Colonic mucosa (tissue), 4 donors: ENCODE data around the gene LTN1. TPM values are rescaled to one million over a fixed set of nuclear protein-coding genes. Genes with fewer than 3 reads are reported as not detected.

Experiments used
- DNase-seq: peaks from one replicate; pipeline ENCODE4 v3.0.0-alpha.2; 2020
- H3K27ac ChIP-seq: fragments of 200-600 bp; one replicate; pipeline ENCODE4 v1.8.0; 2021
- H3K27me3 ChIP-seq: fragments of 200-600 bp; one replicate; pipeline ENCODE4 v1.8.0; 2021
- H3K36me3 ChIP-seq: fragments of 200-600 bp; one replicate; pipeline ENCODE4 v1.8.0; 2021
- H3K4me1 ChIP-seq: fragments of 200-600 bp; one replicate; pipeline ENCODE4 v1.8.0; 2021; ENCODE audit warnings: mild to moderate bottlenecking
- H3K4me3 ChIP-seq: fragments of 200-600 bp; one replicate; pipeline ENCODE4 v1.8.0; 2021
- H3K9ac ChIP-seq, 2 donors: one replicate each; pipeline ENCODE4 v1.7.0; 2013; ENCODE audit warnings: control low read depth in 2 of 2, low read depth in 2 of 2, low read length in 2 of 2
- H3K9me3 ChIP-seq: fragments of 200-600 bp; one replicate; pipeline ENCODE4 v1.8.0; 2021
- intact Hi-C: fragments of 100-400 bp; cut with DNase I; formaldehyde crosslinking; loops from one replicate; pipeline ENCODE4 v1.14.1; 2022
- total RNA-seq, 2 donors: library from RNA; stranded (reverse); fragmentation: NEBNext Ultra II Directional in 1 of 2; extraction: Animal tissue kit (Norgen Biotek cat#: 25700) in 1 of 2; gene quantifications; one replicate each; pipeline ENCODE4 v1.2.1, GENCODE V29; 2021
- TF ChIP-seq, protein P1 (sequence below): fragments of 200-600 bp; IDR thresholded peaks from one replicate; pipeline ENCODE4 v1.8.0; 2022; ENCODE audit warnings: antibody characterized with exemption, mild to moderate bottlenecking
- donor health status: healthy.
- donor health status: DM: no; HTN: no; CAD: no.
- donor health status: DM: no; HTN: no; CAD: no.

LTN1 gene, protein sequence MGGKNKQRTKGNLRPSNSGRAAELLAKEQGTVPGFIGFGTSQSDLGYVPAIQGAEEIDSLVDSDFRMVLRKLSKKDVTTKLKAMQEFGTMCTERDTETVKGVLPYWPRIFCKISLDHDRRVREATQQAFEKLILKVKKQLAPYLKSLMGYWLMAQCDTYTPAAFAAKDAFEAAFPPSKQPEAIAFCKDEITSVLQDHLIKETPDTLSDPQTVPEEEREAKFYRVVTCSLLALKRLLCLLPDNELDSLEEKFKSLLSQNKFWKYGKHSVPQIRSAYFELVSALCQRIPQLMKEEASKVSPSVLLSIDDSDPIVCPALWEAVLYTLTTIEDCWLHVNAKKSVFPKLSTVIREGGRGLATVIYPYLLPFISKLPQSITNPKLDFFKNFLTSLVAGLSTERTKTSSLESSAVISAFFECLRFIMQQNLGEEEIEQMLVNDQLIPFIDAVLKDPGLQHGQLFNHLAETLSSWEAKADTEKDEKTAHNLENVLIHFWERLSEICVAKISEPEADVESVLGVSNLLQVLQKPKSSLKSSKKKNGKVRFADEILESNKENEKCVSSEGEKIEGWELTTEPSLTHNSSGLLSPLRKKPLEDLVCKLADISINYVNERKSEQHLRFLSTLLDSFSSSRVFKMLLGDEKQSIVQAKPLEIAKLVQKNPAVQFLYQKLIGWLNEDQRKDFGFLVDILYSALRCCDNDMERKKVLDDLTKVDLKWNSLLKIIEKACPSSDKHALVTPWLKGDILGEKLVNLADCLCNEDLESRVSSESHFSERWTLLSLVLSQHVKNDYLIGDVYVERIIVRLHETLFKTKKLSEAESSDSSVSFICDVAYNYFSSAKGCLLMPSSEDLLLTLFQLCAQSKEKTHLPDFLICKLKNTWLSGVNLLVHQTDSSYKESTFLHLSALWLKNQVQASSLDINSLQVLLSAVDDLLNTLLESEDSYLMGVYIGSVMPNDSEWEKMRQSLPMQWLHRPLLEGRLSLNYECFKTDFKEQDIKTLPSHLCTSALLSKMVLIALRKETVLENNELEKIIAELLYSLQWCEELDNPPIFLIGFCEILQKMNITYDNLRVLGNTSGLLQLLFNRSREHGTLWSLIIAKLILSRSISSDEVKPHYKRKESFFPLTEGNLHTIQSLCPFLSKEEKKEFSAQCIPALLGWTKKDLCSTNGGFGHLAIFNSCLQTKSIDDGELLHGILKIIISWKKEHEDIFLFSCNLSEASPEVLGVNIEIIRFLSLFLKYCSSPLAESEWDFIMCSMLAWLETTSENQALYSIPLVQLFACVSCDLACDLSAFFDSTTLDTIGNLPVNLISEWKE (N-terminal part only)
- 10 to 100 TPM; 21.1 to 33.2 TPM for total RNA-seq

DNA sequence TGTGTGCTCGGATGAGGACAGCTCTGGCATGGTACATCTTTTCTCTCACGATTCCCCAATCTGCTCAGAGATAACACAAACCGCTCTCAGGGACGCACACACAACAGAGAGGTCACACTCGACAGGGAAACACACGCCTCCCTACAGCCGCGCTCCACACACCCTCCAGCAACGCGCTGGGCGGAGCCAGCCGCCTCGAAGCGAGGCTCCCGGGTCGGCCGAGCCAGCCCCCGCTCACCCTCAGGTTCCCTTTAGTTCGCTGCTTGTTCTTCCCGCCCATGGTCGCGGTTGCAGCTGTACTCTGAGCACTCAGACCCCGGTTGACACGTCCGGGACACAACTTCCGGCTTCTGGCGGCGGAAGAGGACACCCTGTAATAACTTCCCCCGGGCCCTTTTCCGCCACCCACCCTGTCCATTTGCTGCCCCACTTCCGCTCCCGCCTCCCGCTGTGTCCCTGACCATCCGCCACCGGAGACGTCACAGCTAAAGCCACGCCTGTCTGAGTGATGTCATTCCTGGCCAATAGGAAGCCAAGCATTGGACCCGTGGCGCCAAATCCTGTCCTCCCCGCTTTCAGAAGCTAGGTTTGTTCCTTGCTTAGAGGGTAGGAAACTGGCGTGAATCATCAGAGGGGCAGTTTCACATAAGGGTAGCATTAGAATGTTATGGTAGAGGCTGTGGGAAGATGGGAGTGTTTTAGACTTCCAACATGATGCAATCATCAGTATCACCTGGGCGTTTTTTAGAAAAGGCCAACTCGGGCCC is at the start of gene LTN1:
Gene LTN1 (minus strand): TSS at position 352 of the 767 bp plus-strand sequence. CDS start 72 bp downstream, at position 280.
- Histone ChIP-seq H3K9ac (peak within 1 kb of the TSS; percentile 78 to 85), H3K9me3 (no peaks in the 10 kb centered on the region), H3K36me3 (no peaks in the 10 kb centered on the region), H3K4me1 (peaks cover 7% of the 10 kb centered on the region), H3K27ac (peak within 1 kb of the TSS; percentile 90), H3K27me3 (no peaks in the 10 kb centered on the region), H3K4me3 (peak within 1 kb of the TSS; percentile 83)
- DNase-seq, result peak; percentile 99
- intact Hi-C loops, result no loop called here
- TF ChIP-seq, protein P1, sequence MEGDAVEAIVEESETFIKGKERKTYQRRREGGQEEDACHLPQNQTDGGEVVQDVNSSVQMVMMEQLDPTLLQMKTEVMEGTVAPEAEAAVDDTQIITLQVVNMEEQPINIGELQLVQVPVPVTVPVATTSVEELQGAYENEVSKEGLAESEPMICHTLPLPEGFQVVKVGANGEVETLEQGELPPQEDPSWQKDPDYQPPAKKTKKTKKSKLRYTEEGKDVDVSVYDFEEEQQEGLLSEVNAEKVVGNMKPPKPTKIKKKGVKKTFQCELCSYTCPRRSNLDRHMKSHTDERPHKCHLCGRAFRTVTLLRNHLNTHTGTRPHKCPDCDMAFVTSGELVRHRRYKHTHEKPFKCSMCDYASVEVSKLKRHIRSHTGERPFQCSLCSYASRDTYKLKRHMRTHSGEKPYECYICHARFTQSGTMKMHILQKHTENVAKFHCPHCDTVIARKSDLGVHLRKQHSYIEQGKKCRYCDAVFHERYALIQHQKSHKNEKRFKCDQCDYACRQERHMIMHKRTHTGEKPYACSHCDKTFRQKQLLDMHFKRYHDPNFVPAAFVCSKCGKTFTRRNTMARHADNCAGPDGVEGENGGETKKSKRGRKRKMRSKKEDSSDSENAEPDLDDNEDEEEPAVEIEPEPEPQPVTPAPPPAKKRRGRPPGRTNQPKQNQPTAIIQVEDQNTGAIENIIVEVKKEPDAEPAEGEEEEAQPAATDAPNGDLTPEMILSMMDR, result no peak

DNA sequence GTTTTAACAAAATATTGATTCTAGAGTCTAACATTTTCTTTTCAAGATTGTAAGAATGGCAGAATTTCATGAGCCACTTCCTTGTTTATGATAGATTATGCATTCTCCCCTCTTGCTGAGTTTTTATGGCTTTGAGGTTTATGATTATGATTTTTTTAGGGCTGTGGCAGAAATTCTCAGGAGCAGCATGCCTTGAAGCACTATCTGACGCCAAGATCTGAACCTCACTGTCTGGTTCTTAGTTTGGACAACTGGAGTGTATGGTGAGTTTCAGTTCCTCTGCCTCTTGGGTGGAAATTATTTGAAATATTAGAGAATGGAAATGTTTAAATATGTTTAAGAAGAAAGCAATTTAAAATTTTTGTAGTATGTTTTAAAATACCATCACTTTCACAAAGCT is 42.0 kb upstream of the LTN1 start:
- TF ChIP-seq, protein P1, result no peak
- H3K36me3 ChIP-seq, result peaks cover 27% of the 10 kb centered on the region

DNA sequence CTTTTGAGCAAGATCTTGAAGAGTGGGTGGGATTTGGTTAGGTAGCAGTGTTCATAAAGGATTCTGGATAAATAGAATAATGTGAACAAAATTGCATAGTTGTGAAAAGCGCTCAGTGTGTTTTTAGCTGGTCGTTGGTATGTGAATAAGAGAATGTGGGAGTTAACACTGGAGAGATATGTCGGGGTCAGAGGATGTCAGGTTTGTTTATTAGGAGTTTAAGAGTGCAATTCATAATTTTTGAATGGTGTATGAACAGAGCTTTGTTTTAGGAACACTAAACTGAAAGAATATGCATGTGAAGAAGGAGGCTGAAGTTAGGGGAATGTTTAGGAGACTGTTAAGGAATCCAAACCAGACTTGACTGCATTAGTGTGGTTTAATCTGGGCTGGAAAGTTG is 41.2 kb upstream of the LTN1 start:
- TF ChIP-seq, protein P1, result no peak
- no peaks in the 10 kb centered on the region for H3K4me1 ChIP-seq
- H3K9me3 ChIP-seq, result no peaks in the 10 kb centered on the region
- H3K9ac ChIP-seq, result no peak overlapping the region
- DNase-seq, result no peak
- no peak overlapping the region for H3K4me3 ChIP-seq
- H3K27ac ChIP-seq, result no peak overlapping the region
- peaks cover 21% of the 10 kb centered on the region for H3K36me3 ChIP-seq
- H3K27me3 ChIP-seq, result no peaks in the 10 kb centered on the region
- intact Hi-C loops, result no loop called here

More for the DNA sequence above, 42.0 kb upstream of the LTN1 start:
- H3K27me3 ChIP-seq, result no peaks in the 10 kb centered on the region
- intact Hi-C loops, result no loop called here
- no peak overlapping the region for H3K9ac ChIP-seq
- DNase-seq, result no peak
- H3K4me3 ChIP-seq, result no peak overlapping the region
- no peak overlapping the region for H3K27ac ChIP-seq
- H3K9me3 ChIP-seq, result no peaks in the 10 kb centered on the region
- H3K4me1 ChIP-seq, result no peaks in the 10 kb centered on the region

DNA sequence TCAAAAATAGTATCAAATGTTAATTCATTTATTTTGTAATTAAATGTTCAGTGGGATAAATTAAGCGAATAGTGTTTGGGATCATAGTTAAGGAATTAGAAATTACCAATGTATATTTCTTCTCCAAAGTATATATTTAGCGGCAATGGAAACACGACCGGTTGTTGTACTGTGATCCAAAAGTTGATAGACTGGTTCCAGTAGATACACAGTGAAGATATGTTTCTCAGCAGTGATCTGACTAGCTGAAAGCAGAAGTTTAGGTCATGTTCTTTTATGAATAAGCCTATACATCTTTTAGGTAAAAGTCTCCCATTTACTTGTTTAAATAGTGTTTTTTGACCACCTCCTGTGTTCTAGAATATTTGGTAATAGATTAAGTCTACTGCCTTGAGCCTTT is 40.6 kb upstream of the LTN1 start:
- no peak overlapping the region for H3K9ac ChIP-seq
- no peak overlapping the region for H3K27ac ChIP-seq
- TF ChIP-seq, protein P1, result no peak
- no peaks in the 10 kb centered on the region for H3K27me3 ChIP-seq
- intact Hi-C loops, result no loop called here
- DNase-seq, result no peak
- no peak overlapping the region for H3K4me3 ChIP-seq
- no peaks in the 10 kb centered on the region for H3K9me3 ChIP-seq
- peaks cover 21% of the 10 kb centered on the region for H3K36me3 ChIP-seq
- H3K4me1 ChIP-seq, result no peaks in the 10 kb centered on the region
